Measurements from ENCODE around the gene KLF5.

Gene KLF5

DNA sequence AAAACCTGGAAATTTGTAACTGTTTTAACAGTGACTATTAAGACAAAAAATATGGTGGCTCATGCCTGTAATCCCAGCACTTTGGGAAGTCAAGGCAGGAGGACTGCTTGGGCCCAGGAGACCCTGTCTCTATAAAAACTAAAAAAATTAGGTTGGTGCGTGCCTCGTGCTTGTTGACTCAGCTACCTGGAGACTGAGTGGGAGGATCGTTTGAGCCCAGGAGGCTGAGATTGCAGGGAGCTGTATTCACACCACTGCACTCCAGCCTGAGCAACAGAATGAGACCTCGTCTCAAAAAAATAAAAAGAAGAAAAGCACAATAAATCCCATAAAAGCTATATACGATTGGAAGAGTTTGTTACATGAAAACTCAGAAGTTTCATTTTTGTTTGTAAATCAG is 23.7 kb downstream of the KLF5 start:
- no peak overlapping the region for H3K4me3 ChIP-seq (ENCODE audit: low read depth, low read length)

DNA sequence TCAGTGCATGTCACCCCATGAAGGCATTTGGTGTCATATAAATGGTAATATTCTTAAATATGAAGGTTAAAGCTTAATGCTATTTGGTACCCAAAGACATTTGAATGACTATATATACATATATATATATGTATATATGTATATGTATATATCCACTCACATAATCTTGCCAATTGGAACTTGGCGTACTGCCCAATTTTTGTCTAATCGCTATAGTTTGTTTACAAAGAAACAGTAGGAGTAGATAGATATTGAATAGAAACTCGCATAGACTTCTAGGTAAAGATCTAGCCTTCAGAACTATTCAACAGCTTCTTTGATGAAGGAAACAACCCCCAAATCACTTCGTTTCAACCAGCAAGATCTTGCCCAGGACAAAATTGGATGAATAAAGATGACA is 24.1 kb downstream of the KLF5 start:
- no peak overlapping the region for H3K4me3 ChIP-seq (ENCODE audit: low read depth, low read length)
- TF ChIP-seq CTCF (IDR thresholded peaks at IDR 0.05; ENCODE audit: borderline replicate concordance, insufficient read depth, low read depth, low read length), result no peak

More for the DNA sequence above, 23.7 kb downstream of the KLF5 start:
- TF ChIP-seq CTCF (IDR thresholded peaks at IDR 0.05; ENCODE audit: borderline replicate concordance, insufficient read depth, low read depth, low read length), result no peak

- no peak overlapping the region for H3K4me3 ChIP-seq (ENCODE audit: low read depth, low read length)
- TF ChIP-seq CTCF (IDR thresholded peaks at IDR 0.05; ENCODE audit: borderline replicate concordance, insufficient read depth, low read depth, low read length), result no peak
Measured at GRCh38 chr13:73088332-73088935, 29.6 kb downstream of the KLF5 start.

- no peak for TF ChIP-seq CTCF (IDR thresholded peaks at IDR 0.05; ENCODE audit: borderline replicate concordance, insufficient read depth, low read depth, low read length)
- no peak overlapping the region for H3K4me3 ChIP-seq (ENCODE audit: low read depth, low read length)
Measured at GRCh38 chr13:73089213-73089612, 30.4 kb downstream of the KLF5 start.

- H3K4me3 ChIP-seq (ENCODE audit: low read depth, low read length), result no peak overlapping the region
- no peak for TF ChIP-seq CTCF (IDR thresholded peaks at IDR 0.05; ENCODE audit: borderline replicate concordance, insufficient read depth, low read depth, low read length)
Measured at GRCh38 chr13:73090116-73090822, 31.5 kb downstream of the KLF5 start.

DNA sequence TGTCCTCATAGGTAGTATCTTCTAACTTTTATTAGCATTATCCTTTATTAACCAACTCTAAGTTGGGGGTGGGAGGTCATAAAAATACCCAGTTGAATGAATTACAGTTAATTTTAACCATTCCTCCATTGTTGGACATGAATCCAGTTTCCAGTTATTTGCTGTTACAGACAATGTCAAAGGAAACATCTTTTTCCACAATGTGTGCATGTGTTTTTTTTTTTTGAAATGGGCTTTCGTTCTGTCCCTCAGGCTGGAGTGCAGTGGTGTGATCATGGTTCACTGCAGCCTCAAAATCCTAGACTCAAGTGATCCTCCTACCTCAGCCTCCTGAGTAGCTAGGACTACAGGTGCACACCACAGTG is 32.0 kb downstream of the KLF5 start:
- no peak for TF ChIP-seq CTCF (IDR thresholded peaks at IDR 0.05; ENCODE audit: borderline replicate concordance, insufficient read depth, low read depth, low read length)
- no peak overlapping the region for H3K4me3 ChIP-seq (ENCODE audit: low read depth, low read length)

DNA sequence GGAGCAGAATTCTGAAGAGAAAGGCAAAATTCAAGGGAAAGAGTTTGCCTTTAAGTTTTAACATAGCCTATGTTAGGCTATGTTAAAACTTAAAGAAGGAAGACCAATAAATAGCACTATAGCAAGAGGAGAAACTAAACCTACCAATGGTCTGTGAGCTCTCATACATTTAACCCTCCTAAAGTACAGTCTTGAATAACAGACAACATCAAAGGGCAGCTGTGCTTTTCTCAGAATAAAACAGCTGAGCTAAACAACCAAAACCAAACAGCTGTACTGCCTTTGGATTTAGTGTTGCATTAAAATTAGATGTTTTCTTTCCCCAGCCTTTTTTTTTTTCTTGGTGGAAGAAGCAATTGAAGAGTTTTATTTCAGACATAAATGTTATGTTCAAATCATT is 34.0 kb downstream of the KLF5 start:
- TF ChIP-seq CTCF (IDR thresholded peaks at IDR 0.05; ENCODE audit: borderline replicate concordance, insufficient read depth, low read depth, low read length), result no peak

More for the DNA sequence above, 34.0 kb downstream of the KLF5 start:
- no peak overlapping the region for H3K4me3 ChIP-seq (ENCODE audit: low read depth, low read length)

Data from GM12875 (cell line).